COR-L47 (cell line): ENCODE data around the gene TOM1L1.
A peak's percentile ranks its signal among the peaks of the same experiment; 100 is the strongest.

Experiments
- DNase-seq: peaks from one replicate; lab custom pipeline; 2025; lab: John Stamatoyannopoulos, UW

TOM1L1 gene

GRCh38 chr17:54947396-54947795, 46.7 kb downstream of the TOM1L1 start:
- no peak for DNase-seq

DNA sequence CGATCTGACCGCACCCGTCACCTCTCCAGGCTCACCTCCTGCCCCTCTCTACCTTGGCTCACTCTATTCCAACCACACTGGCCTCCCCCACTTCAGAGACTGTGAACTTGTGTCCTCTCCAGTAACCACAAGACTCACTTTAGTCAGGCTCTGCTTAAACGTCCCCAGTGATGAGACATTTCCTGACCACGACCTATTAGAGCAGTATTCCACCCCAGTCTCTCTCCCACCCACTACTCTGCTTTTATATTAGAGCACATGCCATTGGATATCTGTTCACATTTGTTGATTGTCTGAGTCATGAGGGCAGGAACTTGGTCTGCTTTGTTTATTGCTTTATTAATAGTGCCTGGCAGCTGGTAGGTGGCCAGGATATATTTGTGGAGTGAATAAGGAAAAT, 47.7 kb downstream of the TOM1L1 start:
- no peak for DNase-seq

DNA sequence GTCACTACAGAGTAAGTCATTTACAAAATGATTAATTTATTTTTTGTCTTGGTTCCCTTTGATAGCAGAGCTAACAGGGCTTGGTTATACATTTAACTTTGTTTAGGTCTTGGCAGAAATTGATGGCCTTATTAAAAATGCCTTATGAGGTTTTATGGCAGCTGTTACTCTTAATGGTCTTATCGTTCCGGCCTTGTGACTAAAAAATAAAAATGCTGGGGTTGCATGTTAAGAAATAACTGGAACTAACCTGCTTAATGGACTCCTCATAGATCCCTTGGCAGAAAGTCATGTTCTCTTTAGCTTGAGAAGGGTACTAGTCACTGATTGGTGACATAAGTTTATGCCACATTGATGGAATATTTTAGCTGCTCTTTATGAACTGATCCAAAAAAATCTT, 49.5 kb downstream of the TOM1L1 start:
- DNase-seq, result no peak

DNA sequence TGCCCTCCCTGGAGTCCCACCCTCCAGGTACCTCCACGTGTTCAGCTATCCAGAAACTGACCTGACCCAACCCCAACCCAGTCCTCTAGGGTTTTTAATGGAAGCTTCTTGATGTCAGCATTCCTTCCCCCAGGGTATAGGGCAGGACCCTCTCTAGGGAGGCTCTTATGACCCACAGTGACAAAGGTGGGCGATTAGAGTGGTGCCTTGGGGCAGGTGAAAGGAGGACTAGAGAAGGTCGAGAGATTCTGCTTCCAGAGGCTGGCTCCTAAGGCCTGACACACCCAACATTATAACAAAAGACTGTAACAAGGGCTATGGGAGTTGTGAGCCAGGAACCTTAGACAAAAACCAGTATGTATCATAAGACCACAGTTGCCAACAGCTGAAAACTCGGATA, 50.6 kb downstream of the TOM1L1 start:
- no peak for DNase-seq

- no peak for DNase-seq
Observed at GRCh38 chr17:54956791-54957190, 56.1 kb downstream of the TOM1L1 start.

DNA sequence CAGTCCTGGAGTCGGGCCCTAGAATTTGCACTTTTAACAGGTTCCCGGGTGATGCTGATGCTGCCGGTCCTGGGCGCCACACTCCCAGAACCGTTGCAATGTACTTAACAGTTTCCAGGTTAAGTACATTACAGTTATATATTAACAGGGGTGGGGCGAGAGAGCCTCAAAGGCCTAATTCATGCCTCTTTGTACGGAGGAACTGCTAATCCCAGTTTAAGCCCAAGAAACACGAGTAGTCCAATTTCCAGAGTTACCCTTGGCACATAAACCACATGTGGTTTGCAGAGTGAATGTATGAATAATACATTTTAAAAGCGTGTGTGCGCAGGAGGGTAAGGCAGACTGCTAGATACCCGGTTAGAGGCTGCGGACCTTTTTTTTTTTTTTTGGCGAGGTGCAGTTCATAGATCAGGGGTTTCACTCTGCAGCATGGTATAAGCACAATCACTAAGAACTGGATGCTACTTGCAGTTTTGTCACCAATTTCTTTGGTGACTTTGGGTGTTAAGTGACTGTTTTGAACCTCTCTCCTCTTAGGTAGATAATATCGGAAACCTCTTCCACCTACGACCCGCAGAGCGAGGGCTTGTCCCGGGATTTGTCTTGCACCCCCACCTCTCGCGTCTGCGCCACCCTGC, 67.1 kb downstream of the TOM1L1 start:
- no peak for DNase-seq

DNA sequence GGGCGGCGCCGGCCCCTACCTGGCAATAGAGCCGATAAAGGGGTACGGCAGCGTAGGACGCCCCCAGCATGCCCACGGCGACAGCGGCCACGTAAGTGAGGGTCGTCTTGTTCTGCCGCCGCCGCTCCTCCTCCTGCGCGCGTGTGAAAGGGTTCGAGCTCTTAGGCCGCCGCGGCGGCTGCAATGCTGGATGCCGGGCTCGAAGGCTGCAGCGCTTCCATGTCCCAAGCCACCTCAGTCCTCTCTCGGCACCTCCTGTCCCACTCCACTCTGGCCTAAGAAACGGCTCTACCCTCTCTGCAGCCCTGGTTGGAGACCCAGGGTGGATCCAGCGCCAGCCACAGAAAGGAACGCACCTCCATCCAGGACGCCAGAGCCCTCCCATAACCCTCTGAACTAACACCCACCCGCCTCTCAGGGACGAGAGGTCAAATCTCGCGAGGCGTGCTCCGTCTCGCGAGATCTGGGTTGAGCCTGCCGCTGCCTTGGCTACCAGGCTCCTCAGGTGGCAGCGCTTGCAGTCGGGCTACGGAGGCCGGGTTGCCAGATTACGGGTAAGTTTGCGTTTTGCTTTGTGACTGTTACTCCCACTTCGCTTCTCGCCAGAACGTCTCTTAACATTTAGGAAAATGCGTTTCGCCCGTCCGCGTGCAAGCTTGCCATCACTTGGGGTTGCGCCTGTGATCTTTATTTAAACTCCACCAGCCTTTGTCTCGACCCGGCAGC, 67.8 kb downstream of the TOM1L1 start, which contains the start of the genes COX11 and STXBP4:
TSS of gene COX11 (minus strand) at position 393 of the 726 bp plus-strand sequence. CDS start at position 385, 8 bp downstream.
TSS of gene STXBP4 (plus strand) at position 504 of the 726 bp plus-strand sequence. CDS start 17,455 bp downstream, outside the sequence.
- DNase-seq, result peak; percentile 94

GRCh38 chr17:54968988-54969332, 68.3 kb downstream of the TOM1L1 start:
- DNase-seq, result no peak

GRCh38 chr17:54969658-54970572, 69.3 kb downstream of the TOM1L1 start:
- no peak for DNase-seq

DNA sequence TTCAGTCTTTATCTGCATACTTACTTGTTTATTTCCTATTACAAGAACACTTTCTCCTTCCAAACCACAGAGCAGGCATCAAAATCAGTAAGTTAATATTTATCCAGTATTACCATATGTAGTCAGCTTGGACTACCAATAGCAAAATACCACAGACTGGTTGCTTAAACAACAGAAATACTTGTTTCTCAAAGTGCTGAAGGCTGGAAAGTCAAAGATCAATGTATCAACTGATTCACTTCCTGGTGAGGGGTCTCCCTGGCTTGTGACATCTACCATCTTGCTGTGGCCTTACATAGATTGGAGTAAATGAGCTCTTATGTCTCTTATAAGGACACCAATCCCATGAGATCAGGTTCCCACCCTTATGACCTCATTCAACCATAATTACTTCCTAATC, 70.5 kb downstream of the TOM1L1 start:
- no peak for DNase-seq

DNA sequence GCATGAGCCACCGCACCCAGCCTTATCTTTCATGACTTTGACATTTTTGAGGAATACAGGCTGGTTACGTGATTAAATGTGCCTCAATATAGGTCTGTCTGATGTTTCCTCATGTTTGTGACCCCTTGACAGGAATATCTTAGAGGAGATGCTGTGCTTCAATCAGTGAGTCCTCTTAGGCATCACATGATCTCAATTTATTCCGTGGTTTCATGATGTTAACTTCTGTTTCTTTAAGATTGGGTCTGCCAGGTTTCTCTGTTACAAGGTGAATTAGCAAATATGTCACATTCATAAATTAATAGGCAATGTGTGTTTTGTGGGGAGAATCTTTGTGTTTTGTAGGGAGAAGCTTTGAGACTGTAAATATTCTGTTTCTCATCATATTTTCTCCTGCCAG, 71.2 kb downstream of the TOM1L1 start:
- DNase-seq, result no peak

DNA sequence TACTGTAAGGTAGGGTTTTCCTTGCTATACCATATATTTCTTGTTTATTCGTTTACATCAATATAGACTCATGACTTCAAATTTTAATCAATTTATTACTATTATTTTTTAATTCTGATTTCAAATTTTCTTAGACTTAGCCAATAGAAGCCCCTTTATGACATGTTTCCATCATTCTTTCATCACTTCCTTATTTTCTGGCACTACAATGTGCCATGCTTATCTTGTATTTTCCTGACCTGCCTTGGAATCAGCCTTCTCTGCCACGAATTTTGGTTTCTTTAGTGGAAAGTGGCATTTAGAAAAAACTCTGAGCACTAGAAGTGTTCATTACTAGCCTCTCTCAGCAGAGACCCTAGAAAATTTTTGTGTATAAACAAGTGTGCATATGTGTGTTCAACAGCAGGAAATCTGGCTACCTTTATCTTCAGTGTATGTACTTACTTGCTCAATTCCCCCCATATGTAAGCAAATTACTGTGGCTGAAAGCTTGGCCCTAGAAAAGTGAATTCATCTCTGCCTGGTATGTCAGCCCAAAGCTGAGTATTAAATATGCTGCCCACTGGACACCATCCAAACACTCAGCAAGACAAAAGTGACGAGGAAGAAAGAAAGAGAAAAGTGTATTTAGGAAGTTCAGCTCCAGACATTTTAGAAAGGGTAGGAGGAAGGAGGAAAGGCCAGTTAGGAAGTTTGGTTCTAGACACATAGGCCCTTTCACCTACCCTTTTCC, 71.9 kb downstream of the TOM1L1 start:
- no peak for DNase-seq

DNA sequence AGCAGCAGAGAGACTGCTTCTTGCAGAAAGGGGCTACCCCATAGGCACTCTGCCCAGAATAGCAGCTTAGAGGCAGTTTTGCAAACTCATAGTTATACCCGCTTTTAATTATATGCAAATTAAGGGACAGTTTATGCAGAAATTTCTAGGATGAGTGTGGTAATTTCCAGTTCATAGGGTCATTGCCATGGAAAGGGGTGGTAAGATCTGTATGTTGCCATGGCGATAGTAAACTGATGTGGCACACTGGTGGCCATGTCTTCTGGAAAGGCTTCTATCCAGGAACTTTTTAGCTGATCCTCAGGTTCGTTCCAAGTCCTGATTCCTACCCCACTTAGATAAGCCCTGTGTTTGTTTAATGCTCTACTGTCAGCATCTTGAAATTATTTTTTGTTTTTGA, 74.1 kb downstream of the TOM1L1 start:
- no peak for DNase-seq

GRCh38 chr17:54976316-54976715, 75.7 kb downstream of the TOM1L1 start:
- DNase-seq, result no peak

DNA sequence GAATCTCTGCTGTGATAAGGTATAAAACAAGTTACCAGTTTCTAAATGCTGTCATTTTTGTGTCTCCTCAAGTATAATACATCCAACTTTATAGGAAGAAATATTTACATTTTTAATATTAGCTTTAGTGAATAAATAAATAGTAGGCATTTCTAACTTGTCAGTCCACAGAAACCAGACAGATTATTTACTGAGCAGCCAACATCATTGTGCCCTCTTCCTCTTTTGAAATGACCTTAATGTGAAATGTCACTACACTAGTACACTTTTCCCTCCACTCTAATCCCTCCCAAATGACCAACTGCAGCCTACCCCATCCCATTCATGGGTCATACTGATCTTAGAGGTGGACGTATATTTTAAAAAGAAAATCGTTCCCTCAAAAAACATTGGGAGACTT, 77.1 kb downstream of the TOM1L1 start:
- DNase-seq, result no peak

- no peak for DNase-seq
Observed at GRCh38 chr17:54979657-54980056, 79.0 kb downstream of the TOM1L1 start.

- DNase-seq, result no peak
Observed at GRCh38 chr17:54980375-54980774, 79.7 kb downstream of the TOM1L1 start.

GRCh38 chr17:54982399-54982798, 81.7 kb downstream of the TOM1L1 start:
- DNase-seq, result no peak

GRCh38 chr17:54983260-54983659, 82.6 kb downstream of the TOM1L1 start:
- DNase-seq, result no peak

DNA sequence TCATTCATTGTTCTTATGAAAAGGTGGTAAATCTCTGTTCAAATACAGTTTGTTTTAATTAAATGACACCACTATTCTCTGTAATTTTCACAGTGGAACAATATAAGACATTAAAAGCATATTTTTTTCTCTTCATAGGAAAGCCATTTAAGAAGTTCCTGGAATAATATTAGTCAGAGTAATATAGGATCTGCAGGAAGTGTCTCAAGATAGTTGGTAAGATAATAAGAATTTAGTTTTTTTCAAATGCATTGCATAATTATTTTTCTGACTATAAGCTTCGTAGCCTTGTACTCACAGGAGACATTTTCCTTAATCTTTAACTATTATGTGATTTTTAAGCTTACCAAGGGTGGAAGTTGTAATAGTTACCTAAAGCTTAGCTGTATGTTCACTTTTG, 84.8 kb downstream of the TOM1L1 start:
- DNase-seq, result no peak

GRCh38 chr17:54990118-54990517, 89.5 kb downstream of the TOM1L1 start:
- DNase-seq, result no peak

DNA sequence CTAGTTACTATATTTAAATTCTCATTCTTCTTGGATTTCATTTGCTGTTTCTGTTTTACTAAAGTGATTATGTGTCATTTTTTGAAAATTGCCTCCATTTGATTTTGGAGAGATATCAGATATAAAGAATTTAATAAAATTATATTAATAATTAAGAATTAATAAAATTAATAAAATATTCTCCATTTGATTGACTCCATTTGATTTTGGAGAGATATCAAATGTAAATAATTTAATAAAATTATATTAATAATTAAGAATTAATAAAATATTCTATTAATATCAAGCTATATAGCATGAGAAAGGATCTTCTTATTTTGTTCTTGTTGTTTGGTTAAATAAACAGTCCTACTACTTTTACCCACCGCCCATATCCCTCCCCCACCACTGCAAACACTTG, 90.9 kb downstream of the TOM1L1 start:
- DNase-seq, result no peak
